K562 treated with DMSO at 1 percent for 4 hours (cell line): ENCODE data around the gene ETNK1. TPM values are rescaled to one million over a fixed set of nuclear protein-coding genes. Genes with fewer than 3 reads are reported as not detected.

Experiments used
- total RNA-seq: library from RNA; unstranded; fragments of 300-600 nt; gene quantifications from 2 replicates; pipeline ENCODE4 v1.2.3, GENCODE V29; 2022; ENCODE audit not compliant: insufficient read depth

ETNK1 gene, protein sequence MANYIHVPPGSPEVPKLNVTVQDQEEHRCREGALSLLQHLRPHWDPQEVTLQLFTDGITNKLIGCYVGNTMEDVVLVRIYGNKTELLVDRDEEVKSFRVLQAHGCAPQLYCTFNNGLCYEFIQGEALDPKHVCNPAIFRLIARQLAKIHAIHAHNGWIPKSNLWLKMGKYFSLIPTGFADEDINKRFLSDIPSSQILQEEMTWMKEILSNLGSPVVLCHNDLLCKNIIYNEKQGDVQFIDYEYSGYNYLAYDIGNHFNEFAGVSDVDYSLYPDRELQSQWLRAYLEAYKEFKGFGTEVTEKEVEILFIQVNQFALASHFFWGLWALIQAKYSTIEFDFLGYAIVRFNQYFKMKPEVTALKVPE
- total RNA-seq: 13.9 and 17.0 TPM in 2 replicates

DNA sequence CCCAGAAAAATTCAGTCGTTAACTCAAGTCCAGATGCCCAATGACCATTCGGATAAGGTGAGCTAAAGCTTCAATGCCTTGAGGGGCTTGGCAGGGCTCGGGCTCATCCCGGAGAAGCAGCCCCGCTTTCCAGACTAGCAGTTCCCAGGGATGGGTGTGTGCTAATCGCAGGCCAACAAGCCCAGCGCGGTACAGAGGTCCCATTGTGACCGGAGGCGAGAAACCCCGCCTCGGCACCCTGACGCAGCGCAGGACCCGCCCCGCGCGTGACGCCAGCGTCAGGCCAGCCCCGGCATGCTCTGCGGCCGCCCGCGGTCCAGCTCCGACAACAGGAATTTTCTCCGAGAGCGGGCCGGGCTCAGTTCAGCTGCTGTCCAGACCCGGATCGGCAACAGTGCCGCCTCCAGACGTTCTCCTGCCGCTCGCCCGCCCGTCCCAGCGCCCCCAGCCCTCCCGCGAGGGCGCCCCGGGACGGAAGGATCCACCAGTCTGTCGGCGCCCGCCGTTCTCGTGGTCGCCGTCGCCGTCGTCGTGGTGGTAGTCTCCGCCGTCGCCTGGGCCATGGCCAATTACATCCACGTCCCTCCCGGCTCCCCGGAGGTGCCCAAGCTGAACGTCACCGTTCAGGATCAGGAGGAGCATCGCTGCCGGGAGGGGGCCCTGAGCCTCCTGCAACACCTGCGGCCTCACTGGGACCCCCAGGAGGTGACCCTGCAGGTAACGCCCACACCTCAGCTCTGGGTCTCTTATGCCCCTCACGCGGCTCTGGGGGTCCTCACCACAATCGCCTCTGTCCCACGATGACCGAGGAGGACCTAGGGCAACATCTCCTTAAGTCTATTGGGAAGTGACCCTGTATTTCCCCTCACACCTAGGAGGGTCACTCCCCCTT lies at the start of gene ETNK1:
Gene ETNK1 (plus strand): TSS at position 302 of the 892 bp plus-strand sequence. CDS start 260 bp downstream, at position 562.

Other genes starting within 250 kb of the ETNK1 start
- gene C2CD5, start 80.6 kb upstream of the ETNK1 start, total RNA-seq: 9.0 and 10.4 TPM in 2 replicates